Myocyte (in vitro differentiated cells): ENCODE measurements around the gene TNNT2. TPM values are rescaled to one million over a fixed set of nuclear protein-coding genes. Genes with fewer than 3 reads are reported as not detected.

Source experiments
- DNase-seq: peaks from one replicate; pipeline ENCODE4 v3.0.0-alpha.2; 2012; ENCODE audit warnings: low read depth
- total RNA-seq: library from RNA; depleted of rRNA; stranded (reverse); fragments of >200 nt; gene quantifications from 2 replicates; pipeline ENCODE4 v1.2.3, GENCODE V29; 2014

Gene TNNT2
- total RNA-seq, 1 donor from 2014 or later, result 3,022 TPM

DNA sequence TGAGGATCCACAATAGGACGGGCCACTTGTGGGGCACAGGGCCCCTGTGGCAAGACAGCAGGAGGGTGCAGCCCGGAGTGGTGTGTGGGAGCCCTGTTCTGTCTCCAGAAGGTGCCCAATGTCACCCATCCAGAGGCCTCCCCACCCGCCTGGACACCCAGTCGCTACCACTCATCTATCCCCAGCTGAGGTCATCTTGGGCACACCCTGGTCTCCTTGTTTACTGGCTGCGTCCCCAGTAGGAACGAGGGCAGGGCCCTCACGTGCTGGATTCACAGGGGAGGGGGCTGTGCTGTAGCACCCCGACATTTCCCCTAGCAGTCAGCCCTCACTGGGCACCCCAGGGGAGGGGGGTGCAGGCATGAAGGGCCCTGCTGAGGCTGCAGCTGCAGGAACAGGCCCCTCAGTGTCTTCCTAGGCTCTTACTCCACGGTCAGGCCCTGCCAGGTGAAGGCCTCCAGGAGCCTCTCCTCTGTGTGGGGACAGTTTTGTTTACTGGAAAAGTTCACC, 2.3 kb upstream of the TNNT2 start:
- DNase-seq, result peak; percentile 18

GRCh38 chr1:201378804-201379203, 1.3 kb upstream of the TNNT2 start:
- DNase-seq, result peak; percentile 45

DNA sequence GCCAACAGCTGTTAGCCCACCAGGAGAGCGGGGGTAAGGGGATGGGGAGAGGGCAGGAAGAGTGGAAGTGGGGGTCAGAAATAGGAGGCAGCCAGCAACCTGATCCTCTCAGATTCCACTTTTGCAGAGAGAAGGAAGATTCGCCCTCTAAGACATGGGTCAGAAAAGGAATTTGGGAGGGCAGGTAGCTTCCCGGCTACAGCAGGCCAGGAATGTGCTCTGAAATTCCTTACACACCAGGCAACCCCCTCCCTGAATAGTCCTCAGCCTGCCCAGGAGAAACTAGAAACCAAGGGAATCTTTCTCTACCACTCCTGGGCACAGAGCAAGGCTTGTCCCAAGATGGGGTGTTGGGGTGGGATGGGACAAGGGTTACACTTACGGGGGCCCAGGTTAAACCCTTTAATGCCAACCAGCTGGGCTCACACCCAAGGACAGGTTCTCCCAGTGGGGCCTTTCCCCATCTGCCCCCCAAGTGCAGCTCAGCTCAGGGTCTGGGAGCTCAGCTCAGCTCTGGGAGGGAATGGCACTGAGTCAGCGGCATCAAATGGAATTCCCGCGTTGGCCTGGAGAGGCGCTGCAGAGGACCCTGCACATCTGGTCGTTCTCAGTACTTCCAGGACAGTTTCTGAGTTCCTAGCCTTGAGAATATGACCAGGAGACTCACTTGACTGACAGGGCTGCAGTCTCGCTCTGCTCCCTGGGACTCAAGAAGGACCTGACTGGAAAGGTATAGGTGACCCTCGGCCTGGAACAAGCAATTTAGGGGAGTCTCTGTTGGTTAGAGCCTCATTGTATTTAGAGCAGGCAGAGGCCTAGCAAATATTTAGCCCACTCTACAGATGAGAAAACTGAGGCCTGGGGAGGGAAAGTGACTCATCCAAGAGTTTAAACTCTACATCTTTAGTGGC, 761 bp downstream of the TNNT2 start:
- peak; percentile 81 for DNase-seq

DNA sequence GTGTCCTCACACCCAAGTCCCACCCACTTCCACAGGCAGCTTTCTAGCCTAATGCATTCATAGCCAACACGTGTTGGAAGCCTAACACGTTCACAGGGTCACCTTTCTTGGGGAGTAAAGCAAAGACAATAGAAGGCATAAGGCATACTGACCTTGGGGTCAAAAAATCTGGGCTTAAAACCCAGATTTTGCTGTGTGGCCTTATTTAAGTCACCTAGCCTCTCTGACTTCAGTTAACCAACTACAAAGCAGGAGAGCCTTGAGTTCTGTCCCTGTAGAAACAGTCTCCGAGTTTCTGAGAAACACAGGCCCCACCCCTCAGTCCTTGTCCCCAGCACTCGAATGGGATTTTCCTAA, 1.4 kb downstream of the TNNT2 start:
- no peak for DNase-seq

DNA sequence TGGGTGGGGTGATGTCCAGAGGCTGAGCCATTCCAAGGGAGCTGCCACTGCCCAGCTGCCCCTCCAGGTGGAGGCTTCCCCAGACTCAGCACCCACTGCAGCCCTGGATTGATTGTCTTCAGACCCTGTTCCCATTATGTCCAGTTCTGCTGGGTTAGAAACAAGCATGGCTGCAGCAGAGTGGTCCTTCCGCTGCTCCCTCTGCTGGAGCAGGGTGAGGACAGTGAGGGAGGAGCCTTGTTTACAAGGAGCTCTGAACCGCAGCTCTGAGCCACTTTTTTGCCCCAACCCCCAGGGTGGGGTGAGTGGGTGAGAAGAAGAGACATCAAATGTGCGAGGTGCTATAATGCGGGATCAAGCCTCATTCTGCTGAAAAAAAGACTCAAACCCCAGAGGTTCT, 2.3 kb downstream of the TNNT2 start:
- peak; percentile 61 for DNase-seq

- DNase-seq, result peak; percentile 37
Measured at GRCh38 chr1:201374364-201374763, 3.1 kb downstream of the TNNT2 start.

- DNase-seq, result peak; percentile 60
Measured at GRCh38 chr1:201371792-201372191, 5.7 kb downstream of the TNNT2 start.

- DNase-seq, result peak; percentile 26
Measured at GRCh38 chr1:201371276-201371675, 6.2 kb downstream of the TNNT2 start.

DNA sequence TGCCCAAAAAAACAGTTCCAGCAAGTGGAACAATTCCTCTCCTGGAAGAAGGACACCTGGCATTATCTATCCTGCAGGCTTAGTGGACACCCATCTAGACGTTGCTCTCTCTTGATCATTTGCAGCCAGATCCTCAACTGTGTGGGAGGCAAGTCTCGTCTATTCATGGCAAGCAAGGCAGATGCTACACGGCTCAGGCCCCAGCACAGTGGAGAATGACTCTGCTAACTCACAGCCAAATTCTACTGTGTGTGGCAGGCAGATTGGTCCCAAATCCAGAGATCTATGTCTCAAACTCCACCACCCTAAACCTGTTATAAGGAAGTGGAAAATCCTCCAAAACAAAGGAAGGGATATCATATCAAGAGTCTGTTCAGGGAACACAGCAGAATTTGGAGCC, 7.0 kb downstream of the TNNT2 start:
- peak; percentile 34 for DNase-seq

GRCh38 chr1:201369209-201369608, 8.3 kb downstream of the TNNT2 start:
- peak; percentile 51 for DNase-seq

DNA sequence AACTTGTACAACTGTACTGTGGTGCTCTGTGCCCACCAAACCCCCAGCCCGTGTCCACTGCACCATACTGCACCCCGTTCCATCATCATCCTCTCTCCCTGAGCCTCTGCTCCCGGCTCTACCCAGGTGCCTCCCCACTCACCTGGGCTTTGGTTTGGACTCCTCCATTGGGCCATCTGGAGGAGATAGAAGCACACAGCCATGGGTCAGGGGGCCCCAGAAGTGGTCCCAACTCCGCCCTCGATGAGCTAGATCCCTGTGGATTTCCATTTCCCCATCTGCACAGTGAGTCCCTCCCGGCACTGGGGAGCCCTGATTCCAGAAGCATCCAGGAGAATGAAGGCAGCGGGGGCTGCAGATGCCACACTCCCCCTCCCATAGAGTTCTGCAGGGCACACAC, 10.8 kb downstream of the TNNT2 start:
- DNase-seq, result peak; percentile 17

DNA sequence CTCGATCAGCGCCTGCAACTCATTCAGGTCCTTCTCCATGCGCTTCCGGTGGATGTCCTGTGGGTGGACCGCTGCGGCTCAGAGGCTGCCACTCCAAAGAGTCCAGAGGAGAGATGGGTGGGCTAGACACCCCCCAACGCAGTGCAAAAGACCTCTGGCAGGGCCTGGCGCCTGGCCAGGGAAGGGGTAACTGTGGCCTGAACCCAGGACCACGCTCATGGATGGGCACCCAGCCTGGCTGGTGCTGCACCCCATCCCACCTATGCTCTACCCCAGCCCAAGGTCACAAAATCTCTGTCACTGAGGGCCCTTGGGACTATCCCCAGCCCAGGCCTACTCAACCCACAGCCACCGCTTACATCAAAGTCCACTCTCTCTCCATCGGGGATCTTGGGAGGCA, 12.2 kb downstream of the TNNT2 start:
- no peak for DNase-seq

GRCh38 chr1:201364808-201365105, 12.7 kb downstream of the TNNT2 start:
- no peak for DNase-seq

GRCh38 chr1:201363467-201363866, 14.0 kb downstream of the TNNT2 start:
- DNase-seq, result no peak

- DNase-seq, result no peak
Measured at GRCh38 chr1:201362906-201363305, 14.6 kb downstream of the TNNT2 start.

- DNase-seq, result peak; percentile 66
Measured at GRCh38 chr1:201361652-201362504, 15.6 kb downstream of the TNNT2 start.

GRCh38 chr1:201360901-201361651, 16.4 kb downstream of the TNNT2 start:
- no peak for DNase-seq

GRCh38 chr1:201360486-201360885, 17.0 kb downstream of the TNNT2 start:
- no peak for DNase-seq

GRCh38 chr1:201359873-201360210, 17.6 kb downstream of the TNNT2 start:
- no peak for DNase-seq

DNA sequence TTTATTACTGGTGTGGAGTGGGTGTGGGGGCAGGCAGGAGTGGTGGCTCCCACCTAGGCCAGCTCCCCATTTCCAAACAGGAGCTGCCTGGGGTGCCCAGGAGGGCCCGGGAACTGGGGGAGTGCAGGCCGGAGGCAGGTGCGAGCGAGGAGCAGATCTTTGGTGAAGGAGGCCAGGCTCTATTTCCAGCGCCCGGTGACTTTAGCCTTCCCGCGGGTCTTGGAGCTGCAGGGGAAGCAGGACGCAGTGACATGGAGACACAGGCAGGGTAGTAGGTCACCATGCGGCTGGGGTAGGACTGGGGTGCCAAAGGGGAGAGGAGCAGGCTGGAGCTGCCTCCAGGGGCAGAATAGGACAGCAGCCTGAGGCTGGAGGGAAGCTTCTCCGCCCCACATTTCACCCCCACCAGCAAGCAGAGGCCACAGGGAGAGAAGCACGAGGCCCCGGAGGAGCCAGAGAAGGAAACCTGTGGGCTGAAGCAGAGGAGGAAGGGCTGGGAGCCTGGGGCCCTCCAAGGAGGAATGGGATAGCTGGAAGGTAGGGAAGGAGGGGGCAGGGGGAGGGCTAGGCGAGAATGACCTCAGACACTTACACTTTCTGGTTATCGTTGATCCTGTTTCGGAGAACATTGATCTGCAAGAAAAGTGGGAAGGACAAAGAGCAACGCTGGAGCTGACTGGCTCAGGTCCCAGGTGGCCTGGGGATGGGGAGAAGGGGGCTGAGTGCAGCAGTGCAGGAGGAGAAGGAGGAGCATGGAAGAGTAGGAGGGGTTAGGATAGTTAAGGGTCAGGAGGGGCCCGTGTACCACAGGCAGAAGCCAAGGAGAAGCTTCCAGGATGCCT, 18.2 kb downstream of the TNNT2 start:
- peak; percentile 11 for DNase-seq

DNA sequence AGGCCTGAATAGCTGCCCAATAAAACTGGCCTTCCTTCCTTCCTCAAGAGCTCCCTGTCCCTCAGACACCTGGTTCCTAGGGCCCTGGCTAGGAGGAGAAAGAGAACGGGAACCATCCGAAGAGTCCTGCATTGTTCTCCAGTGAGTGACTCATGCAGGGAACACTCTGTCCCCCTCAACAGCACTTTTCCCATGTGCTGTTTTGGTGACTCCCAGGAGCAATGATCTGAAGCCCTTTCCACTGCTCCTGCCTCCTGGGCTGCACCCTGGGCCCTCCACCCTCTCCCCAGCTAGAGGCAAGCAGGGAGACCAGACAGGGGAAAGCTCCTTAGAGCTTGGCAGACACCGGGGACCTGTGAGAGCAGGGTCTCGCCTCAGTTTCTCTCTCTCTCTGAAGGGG, 18.9 kb downstream of the TNNT2 start:
- peak; percentile 56 for DNase-seq
